ENCODE measurements around the gene CALN1. TPM values are rescaled to one million over a fixed set of nuclear protein-coding genes. Genes with fewer than 3 reads are reported as not detected.

CALN1 gene
- total RNA-seq, 4 donors from 2014 or later: 0.04 TPM; not detected in 3

DNA sequence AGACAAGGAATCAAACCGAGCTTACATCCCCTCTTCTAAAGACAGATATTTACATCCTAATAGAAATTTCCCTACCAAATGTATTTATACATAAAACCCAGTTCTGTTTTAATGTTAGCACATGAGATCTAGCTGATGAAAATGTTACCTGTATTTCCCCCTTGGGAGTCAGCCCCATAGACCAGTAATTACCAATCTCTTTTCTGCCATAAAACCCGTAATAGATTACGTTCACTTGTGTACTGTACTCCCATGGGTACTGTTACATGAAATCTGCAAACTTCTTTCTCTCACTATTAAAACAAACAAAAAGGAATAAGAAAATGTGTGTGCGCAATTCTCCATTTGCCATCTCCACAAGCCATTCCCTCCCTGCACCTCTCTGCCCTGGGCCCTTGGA, 450.9 kb downstream of the CALN1 start:
- Histone ChIP-seq H3K9me3 (no peaks in the 10 kb centered on the region), H3K36me3 (no peaks in the 10 kb centered on the region), H3K4me1 (no peaks in the 10 kb centered on the region), H3K4me3 (no peak overlapping the region), H3K27ac (no peak overlapping the region), H3K27me3 (no peaks in the 10 kb centered on the region)
- TF ChIP-seq, protein P1, sequence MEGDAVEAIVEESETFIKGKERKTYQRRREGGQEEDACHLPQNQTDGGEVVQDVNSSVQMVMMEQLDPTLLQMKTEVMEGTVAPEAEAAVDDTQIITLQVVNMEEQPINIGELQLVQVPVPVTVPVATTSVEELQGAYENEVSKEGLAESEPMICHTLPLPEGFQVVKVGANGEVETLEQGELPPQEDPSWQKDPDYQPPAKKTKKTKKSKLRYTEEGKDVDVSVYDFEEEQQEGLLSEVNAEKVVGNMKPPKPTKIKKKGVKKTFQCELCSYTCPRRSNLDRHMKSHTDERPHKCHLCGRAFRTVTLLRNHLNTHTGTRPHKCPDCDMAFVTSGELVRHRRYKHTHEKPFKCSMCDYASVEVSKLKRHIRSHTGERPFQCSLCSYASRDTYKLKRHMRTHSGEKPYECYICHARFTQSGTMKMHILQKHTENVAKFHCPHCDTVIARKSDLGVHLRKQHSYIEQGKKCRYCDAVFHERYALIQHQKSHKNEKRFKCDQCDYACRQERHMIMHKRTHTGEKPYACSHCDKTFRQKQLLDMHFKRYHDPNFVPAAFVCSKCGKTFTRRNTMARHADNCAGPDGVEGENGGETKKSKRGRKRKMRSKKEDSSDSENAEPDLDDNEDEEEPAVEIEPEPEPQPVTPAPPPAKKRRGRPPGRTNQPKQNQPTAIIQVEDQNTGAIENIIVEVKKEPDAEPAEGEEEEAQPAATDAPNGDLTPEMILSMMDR (IDR thresholded peaks at IDR 0.05): no peak
- TF ChIP-seq POLR2AphosphoS5 (IDR thresholded peaks at IDR 0.05) (no peak), POLR2A (IDR thresholded peaks at IDR 0.05) (no peak), EP300 (IDR thresholded peaks at IDR 0.05) (no peak)
- WGBS, 2 donors (ENCODE audit: low coverage in 1 of 2): 80 to 85% methylated on average over 3 to 4 of the region's 4 CpGs
- ATAC-seq: no peak

DNA sequence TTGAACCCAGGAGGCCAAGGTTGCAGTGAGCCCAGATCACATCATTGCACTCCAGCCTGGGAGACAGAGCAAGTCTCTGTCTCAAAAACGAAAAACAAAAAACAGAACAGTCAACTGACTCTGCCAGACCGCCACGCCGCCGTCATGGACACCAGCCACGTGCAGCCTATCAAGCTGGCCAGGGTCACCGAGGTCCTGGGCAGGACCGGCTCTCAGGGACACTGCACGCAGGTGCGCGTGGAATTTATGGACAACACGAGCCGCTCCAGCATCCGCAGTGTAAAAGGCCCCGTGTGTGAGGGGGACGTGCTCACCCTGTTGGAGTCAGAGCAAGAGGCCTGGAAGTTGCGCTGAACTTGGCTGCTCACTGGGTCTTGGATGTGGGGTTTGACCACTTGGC, 470.0 kb downstream of the CALN1 start:
- TF ChIP-seq POLR2A (IDR thresholded peaks at IDR 0.05) (no peak), POLR2AphosphoS5 (IDR thresholded peaks at IDR 0.05) (no peak), EP300 (IDR thresholded peaks at IDR 0.05) (no peak)
- TF ChIP-seq, protein P1 (IDR thresholded peaks at IDR 0.05): no peak
- H3K27ac ChIP-seq: no peak overlapping the region
- no peak overlapping the region for H3K4me3 ChIP-seq
- H3K9me3 ChIP-seq: no peaks in the 10 kb centered on the region
- H3K4me1 ChIP-seq: no peaks in the 10 kb centered on the region
- no peaks in the 10 kb centered on the region for H3K27me3 ChIP-seq
- no peaks in the 10 kb centered on the region for H3K36me3 ChIP-seq
- 78 to 97% methylated on average over 7 to 16 of the region's 17 CpGs for WGBS, 2 donors (ENCODE audit: low coverage in 1 of 2)
- ATAC-seq: no peak

DNA sequence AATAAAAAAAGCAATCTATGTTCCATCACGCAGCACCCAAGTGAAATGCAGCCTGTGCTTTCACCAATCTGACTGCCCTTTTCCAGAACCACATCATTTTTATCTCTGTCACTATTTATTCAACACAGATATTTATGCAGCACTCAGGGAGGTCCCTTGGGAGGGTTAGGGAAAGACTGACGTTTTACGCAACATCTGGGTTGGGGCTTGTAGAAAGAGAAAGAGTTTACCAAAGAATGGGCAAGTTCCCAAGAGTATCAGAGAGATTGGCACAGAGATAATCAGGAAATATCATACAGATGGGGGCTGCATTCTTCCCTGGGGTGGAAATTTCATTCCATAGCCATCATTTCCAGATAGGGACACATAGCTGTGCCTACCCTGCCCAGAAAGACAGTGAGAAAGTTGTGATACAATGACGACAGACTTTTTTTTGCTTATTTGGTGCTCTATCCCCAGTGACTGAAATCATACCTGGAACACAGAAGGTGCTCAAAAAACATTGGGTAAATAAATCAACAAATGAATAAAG, 474.2 kb downstream of the CALN1 start:
- ATAC-seq: no peak
- Histone ChIP-seq H3K36me3 (no peaks in the 10 kb centered on the region), H3K4me1 (no peaks in the 10 kb centered on the region), H3K27ac (no peak overlapping the region), H3K4me3 (no peak overlapping the region), H3K27me3 (no peaks in the 10 kb centered on the region), H3K9me3 (no peaks in the 10 kb centered on the region)
- TF ChIP-seq EP300 (IDR thresholded peaks at IDR 0.05) (no peak), POLR2AphosphoS5 (IDR thresholded peaks at IDR 0.05) (no peak), POLR2A (IDR thresholded peaks at IDR 0.05) (no peak)
- TF ChIP-seq, protein P1 (IDR thresholded peaks at IDR 0.05): no peak
- WGBS, 2 donors (ENCODE audit: low coverage in 1 of 2): 35 to 66% methylated on average over 4 of the region's 4 CpGs

DNA sequence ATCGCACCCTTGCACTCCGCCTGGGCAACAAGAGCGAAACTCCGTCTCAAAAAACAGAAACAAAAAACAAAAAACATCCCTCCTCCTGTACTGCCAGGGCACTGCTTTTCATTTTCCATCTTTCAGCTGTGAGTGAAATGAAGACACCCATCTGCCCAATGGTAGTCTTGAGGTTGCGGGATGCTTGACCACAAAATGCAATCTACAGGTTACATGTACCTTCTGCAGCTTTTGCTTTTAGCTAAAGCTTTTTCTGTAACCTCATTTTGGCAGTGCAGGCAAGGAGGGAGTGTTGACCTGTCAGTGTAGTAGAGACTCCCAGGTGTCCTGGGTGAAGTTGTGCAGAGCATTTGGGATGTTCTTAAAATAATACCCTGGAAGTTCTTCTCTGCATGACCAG, 476.5 kb downstream of the CALN1 start:
- WGBS, 2 donors (ENCODE audit: low coverage in 1 of 2): 85 to 94% methylated on average over 2 to 4 of the region's 5 CpGs
- Histone ChIP-seq H3K27ac (no peak overlapping the region), H3K4me1 (no peaks in the 10 kb centered on the region), H3K27me3 (no peaks in the 10 kb centered on the region), H3K4me3 (no peak overlapping the region), H3K9me3 (no peaks in the 10 kb centered on the region), H3K36me3 (no peaks in the 10 kb centered on the region)
- no peak for ATAC-seq
- no peak for TF ChIP-seq POLR2AphosphoS5 (IDR thresholded peaks at IDR 0.05)
- TF ChIP-seq, protein P1 (IDR thresholded peaks at IDR 0.05): no peak
- TF ChIP-seq POLR2A (IDR thresholded peaks at IDR 0.05): no peak
- no peak for TF ChIP-seq EP300 (IDR thresholded peaks at IDR 0.05)

DNA sequence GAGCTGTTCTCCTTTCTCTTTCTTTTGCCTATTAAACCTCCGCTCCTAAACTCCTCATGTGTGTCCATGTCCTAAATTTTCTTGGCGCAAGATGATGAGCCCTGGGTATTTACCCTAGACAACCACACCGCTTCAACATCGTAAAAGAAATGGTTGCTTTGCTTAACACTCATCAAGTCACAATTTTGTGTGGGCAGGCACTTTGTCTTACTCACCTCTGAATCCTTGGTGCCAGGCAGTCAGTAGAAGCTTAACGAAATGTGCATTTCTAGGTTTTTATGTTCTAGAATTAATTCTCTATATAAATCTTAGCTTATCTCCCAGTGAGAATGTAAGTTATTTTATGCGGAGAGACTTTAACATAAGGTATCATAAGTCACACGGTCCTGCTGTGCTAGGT, 478.7 kb downstream of the CALN1 start:
- no peak overlapping the region for H3K27ac ChIP-seq
- no peak overlapping the region for H3K4me3 ChIP-seq
- no peaks in the 10 kb centered on the region for H3K36me3 ChIP-seq
- no peak for TF ChIP-seq EP300 (IDR thresholded peaks at IDR 0.05)
- TF ChIP-seq, protein P1 (IDR thresholded peaks at IDR 0.05): no peak
- no peak for TF ChIP-seq POLR2A (IDR thresholded peaks at IDR 0.05)
- no peak for TF ChIP-seq POLR2AphosphoS5 (IDR thresholded peaks at IDR 0.05)
- peaks cover 0 to 4% (median 0%) of the 10 kb centered on the region in 3 donors for H3K9me3 ChIP-seq
- H3K4me1 ChIP-seq: no peaks in the 10 kb centered on the region
- no peak for ATAC-seq
- H3K27me3 ChIP-seq: no peaks in the 10 kb centered on the region
- WGBS, 2 donors (ENCODE audit: low coverage in 1 of 2): 93 to 94% methylated on average over 6 to 7 of the region's 7 CpGs

Measured in gastroesophageal sphincter (tissue), 4 donors.